NCI-H2029 (cell line): Measurements from ENCODE around the gene FBXO10.
"Not testable (repeated sequence)": the region's sequence is repeated elsewhere in the genome, so short reads cannot be mapped to it uniquely, and the experiment has no call there.

Experiments
- DNase-seq: peaks from one replicate; lab custom pipeline; 2025; lab: John Stamatoyannopoulos, UW

Gene FBXO10, protein sequence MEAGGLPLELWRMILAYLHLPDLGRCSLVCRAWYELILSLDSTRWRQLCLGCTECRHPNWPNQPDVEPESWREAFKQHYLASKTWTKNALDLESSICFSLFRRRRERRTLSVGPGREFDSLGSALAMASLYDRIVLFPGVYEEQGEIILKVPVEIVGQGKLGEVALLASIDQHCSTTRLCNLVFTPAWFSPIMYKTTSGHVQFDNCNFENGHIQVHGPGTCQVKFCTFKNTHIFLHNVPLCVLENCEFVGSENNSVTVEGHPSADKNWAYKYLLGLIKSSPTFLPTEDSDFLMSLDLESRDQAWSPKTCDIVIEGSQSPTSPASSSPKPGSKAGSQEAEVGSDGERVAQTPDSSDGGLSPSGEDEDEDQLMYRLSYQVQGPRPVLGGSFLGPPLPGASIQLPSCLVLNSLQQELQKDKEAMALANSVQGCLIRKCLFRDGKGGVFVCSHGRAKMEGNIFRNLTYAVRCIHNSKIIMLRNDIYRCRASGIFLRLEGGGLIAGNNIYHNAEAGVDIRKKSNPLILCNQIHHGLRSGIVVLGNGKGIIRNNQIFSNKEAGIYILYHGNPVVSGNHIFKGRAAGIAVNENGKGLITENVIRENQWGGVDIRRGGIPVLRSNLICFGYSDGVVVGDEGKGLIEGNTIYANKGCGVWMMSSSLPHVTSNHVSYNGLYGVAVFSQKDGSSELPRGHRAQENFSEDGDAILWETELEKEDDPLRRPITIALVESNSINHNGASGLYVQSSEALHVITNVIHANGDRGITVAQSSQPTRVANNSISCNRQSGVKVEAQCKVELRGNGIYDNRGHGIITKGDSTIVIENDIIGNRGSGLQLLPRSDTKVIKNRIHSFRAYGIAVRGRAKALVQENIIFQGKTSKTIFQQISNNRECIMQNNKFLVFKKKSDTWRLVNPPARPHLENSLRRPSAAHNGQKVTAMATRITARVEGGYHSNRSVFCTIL

DNA sequence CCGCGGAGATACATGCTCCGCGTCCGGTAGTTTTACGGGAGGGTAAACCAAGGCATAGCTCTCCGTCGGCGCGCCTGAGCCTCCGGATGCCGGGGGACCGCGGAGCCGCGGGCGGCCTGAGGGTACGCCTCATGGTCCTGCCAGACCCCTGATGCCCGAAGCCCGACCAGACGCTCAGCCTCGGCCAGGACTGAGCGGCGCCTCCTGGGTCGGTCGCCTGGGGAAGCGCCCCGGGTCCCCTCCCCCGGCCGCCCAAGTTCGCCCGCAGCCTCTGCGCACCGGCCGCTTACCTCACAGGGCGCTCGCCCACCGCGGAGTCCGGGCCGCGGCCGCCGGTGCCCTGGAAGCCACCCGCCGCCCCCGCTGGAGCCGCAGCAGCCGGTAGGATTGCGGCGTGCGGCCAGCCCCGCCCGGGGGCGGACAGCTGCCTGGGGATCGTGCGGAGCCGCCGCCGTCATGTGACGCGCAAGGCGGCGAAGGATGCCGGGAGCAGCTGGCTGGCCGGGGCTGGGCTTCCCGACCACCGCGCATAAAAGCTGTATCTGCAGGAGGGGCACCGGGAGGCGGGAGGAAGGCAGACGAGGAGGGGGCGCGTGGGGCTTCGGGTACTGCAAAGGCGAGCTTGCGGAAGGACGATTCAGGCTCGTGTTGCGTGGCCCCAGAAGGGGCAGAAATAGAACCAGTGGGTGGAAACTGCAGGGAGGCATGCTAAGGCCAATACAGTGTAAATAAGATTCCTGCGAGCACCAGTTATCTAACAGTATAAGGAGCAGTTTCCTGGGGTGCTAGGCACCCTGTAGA lies at the start of gene FBXO10:
FBXO10 (minus strand) TSS at position 460 of the 801 bp plus-strand sequence. CDS start 34,612 bp downstream, outside the sequence.
- peak; percentile 55 for DNase-seq

- DNase-seq = no peak
Observed at GRCh38 chr9:37625758-37626147, 49.6 kb upstream of the FBXO10 start.

GRCh38 chr9:37625036-37625757 lies 49.0 kb upstream of the FBXO10 start:
- DNase-seq = no peak

- DNase-seq = no peak
Observed at GRCh38 chr9:37624073-37624472, 47.9 kb upstream of the FBXO10 start.

- no peak for DNase-seq
Observed at GRCh38 chr9:37623267-37623666, 47.1 kb upstream of the FBXO10 start.

DNA sequence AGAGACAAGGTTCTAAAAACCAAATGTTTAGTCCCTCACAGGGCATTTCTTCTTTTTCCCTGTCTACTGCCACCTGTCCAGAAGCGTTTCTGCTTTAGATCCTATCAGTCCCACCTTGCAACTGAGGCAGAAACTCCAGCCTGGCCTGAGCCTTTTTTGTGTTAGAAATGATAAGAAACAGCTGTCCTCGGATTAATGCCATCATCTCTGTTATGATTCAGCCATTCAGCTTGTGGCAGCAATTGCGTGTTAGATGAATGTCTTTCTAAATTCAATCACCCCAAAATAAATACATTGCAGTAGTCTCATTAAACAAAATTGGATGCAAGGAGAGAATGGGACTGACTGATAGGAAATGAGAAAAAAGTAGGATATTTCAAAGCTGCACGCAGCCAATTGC lies 46.3 kb upstream of the FBXO10 start:
- DNase-seq = no peak

- no peak for DNase-seq
Observed at GRCh38 chr9:37621273-37622121, 45.3 kb upstream of the FBXO10 start.

DNA sequence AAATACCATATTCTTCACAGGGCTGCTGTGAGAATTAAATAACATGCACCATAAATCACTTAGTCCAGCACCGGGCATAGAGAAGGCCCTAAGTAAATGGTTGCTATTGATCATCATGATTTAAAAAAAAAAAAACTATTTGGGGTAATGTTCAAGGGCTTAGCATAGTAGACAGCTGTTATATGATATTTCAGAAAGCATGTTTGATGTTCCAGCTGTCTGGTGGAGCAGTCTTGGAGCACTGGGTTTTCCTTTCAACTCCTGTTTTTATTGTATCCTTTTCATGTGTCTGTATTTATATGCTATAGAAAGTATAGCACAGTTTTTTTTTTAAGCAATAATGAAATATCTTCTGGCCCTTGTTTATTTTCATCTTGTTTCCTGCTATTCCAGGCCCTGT lies 44.2 kb upstream of the FBXO10 start:
- no peak for DNase-seq

DNA sequence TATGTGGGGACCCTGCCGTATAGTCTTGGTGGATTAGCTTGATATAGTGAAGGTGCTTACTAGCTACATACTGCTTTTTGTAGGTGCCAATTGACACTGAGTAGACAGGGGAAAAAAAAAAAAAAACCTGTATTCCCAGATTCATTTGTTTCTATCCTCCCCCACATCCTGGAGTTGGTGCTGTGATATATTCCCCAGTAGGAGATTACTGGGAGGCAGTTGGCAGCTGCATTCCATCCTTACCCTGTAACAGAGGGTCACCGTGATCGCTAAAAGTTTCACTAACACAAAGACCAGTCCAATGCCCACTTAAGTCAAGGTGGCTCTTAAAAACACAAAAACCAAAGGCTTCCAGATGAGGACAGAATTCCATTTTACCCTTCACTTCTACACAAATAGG lies 43.6 kb upstream of the FBXO10 start:
- no peak for DNase-seq

GRCh38 chr9:37618817-37619216 lies 42.6 kb upstream of the FBXO10 start:
- DNase-seq = no peak

DNA sequence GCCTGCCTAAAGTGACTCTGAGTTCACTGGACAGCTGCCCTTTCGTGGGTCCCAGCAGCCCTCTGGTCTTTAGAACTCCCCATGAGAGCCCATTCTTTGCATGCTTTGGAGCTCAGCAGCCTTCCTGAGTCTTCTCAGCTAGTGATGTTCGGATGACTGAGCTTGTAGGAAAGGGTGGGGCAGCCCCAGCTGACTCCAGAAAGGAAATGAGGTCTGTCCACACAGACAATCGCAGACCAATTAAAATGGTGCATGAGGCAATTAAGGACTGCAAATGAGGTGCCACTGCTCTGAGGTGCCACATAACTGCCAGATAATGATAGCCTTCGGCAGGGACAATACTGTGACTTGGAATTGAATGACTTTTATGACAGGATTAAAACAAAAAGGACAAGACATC lies 41.7 kb upstream of the FBXO10 start:
- DNase-seq = no peak

DNA sequence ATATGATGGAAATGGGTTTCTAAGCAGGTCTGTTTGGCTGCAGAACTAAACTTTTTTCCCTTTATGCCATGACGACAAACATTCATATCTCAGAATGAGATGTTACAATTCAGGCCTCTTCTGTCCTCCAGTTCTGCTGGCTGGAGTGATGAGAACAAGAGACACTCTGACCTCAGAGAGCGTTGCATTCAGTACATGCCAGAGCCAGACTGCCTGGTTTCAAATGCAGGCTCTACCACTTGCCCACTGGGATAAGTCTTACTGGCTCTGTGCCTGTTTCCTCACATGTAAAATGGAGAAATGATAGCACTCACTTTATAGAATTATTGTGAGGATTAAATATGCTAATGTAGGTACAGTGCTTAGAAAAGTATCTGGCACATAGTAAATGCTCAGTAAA lies 41.0 kb upstream of the FBXO10 start:
- DNase-seq = no peak

GRCh38 chr9:37611961-37612360 lies 35.8 kb upstream of the FBXO10 start:
- DNase-seq = no peak

GRCh38 chr9:37611014-37611413 lies 34.8 kb upstream of the FBXO10 start:
- no peak for DNase-seq

DNA sequence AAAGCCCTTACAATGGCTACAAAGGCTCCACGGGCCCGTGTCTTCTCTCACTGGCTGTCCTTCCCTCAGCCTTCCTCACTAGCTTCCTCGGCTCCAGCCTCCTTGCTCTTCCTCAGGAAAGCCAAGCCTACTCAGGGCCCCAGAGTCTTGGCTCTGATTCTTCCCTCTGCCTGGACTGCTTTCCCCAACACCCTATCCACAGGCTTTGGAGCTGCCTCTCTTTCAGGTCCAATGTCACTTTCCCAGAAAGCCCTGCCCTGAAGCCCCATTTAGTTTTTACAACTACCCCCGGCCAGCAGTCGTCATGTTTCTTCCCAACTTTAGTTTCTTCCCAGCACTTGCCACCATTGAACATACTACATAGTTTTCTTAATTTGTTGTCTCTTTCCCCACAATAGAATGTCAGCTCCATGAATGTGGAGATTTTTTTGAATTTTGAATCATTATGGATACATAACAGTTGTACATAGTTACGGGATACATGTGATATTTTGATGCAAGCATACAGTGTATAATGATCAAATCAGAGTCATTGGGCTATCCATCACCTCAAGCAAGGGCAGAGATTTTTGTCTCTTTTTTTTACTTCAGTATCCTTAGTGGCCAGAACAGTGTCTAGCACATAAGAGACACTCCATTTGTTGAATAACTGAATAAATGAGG lies 33.7 kb upstream of the FBXO10 start:
- DNase-seq = no peak

- DNase-seq = no peak
Observed at GRCh38 chr9:37608250-37608649, 32.1 kb upstream of the FBXO10 start.

- no peak for DNase-seq
Observed at GRCh38 chr9:37604296-37604695, 28.1 kb upstream of the FBXO10 start.

DNA sequence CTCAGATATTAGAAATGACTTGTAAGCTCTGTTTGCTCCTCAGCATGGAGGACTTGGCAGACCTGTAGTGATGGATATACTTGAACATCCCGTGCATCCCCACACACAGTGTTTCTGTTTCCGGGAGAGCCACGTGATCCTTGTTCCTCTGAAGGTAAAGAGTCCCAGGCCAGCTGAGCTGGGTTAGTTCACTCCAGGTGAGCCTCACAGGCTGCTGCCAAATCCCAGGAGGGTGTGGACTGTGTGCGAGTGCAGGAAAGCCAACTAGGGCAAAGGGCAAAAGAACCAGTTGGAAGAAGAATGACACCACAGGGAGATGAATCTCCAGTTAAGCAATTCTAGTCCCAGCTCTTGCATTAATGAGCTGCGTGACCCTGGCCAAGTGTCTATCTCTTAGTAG lies 26.6 kb upstream of the FBXO10 start:
- peak; percentile 93 for DNase-seq

DNA sequence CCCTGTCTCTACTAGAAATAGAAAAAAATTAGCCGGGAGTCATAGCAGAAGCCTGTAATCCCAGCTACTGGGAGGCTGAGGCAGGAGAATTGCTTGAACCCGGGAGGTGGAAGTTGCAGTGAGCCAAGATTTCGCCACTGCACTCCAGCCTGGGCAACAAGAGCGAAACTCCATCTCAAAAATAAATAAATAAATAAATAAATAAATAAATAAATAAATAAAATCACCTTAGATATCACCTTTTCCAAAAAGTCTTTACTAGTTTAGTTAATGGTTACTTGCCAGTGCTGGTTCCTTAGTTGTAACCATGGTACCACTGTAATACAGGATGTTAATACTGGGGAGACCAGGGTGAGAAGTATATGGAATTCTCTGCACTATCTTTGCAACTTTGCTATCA lies 25.9 kb upstream of the FBXO10 start:
- DNase-seq = not testable (repeated sequence)

GRCh38 chr9:37596504-37596903 lies 20.3 kb upstream of the FBXO10 start:
- no peak for DNase-seq
